BE2C (cell line): Measurements from ENCODE around the gene IFIT1B.

Experiments
- DNase-seq: peaks from one replicate; pipeline ENCODE4 v3.0.0-alpha.2; 2020
- H3K27me3 ChIP-seq: fragments of 250-450 bp; sonication (Bioruptor Pico); 2 replicates; pipeline ENCODE4 v1.5.1; 2020; ENCODE audit warnings: mild to moderate bottlenecking
- H3K36me3 ChIP-seq: fragments of 250-450 bp; sonication (Bioruptor Pico); 2 replicates; pipeline ENCODE4 v1.5.1; 2020; ENCODE audit warnings: mild to moderate bottlenecking
- H3K4me1 ChIP-seq: fragments of 250-450 bp; sonication (Bioruptor Pico); 2 replicates; pipeline ENCODE4 v1.5.1; 2020
- H3K4me3 ChIP-seq: 2 replicates; pipeline ENCODE4 v1.5.1; 2011; ENCODE audit warnings: low read depth, low read length
- H3K9me3 ChIP-seq: fragments of 250-450 bp; sonication (Bioruptor Pico); 2 replicates; pipeline ENCODE4 v1.5.1; 2020
- CTCF ChIP-seq: IDR thresholded peaks from 2 replicates; pipeline ENCODE4 v1.5.1; 2012; ENCODE audit warnings: mild to moderate bottlenecking, low read depth, low read length

IFIT1B gene

DNA sequence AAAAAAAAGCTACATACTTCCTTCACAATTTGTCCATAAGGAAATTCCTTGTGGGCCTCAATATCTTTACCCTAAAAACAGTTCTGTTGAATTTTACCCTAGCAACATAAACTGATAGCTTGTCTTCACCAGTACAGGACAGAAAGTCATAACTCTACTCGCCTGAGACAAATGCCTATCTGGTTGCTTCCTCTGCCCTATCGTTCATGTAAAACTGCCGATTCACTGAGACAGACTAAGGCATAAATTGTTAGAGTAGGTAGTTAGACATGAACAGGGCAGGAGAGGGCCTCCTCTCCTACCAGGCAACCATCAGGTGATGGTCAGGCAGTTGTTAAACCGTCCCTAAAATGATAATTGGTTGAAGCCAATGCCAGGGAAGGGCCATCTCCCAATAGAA is 25.1 kb upstream of the IFIT1B start:
- no peak overlapping the region for H3K4me3 ChIP-seq
- TF ChIP-seq CTCF: no peak
- H3K4me1 ChIP-seq: no peaks in the 10 kb centered on the region
- DNase-seq: no peak
- no peaks in the 10 kb centered on the region for H3K27me3 ChIP-seq
- no peaks in the 10 kb centered on the region for H3K9me3 ChIP-seq
- no peaks in the 10 kb centered on the region for H3K36me3 ChIP-seq

GRCh38 chr10:89355394-89355931 is 22.4 kb upstream of the IFIT1B start:
- no peak overlapping the region for H3K4me3 ChIP-seq
- no peak for DNase-seq

GRCh38 chr10:89357096-89357495 is 20.8 kb upstream of the IFIT1B start:
- no peaks in the 10 kb centered on the region for H3K27me3 ChIP-seq
- H3K4me3 ChIP-seq: no peak overlapping the region
- no peak for TF ChIP-seq CTCF
- no peaks in the 10 kb centered on the region for H3K36me3 ChIP-seq
- H3K9me3 ChIP-seq: no peaks in the 10 kb centered on the region
- no peak for DNase-seq
- no peaks in the 10 kb centered on the region for H3K4me1 ChIP-seq

More at GRCh38 chr10:89355394-89355931, 22.4 kb upstream of the IFIT1B start:
- no peaks in the 10 kb centered on the region for H3K27me3 ChIP-seq
- no peaks in the 10 kb centered on the region for H3K4me1 ChIP-seq
- H3K9me3 ChIP-seq: no peaks in the 10 kb centered on the region
- TF ChIP-seq CTCF: no peak
- no peaks in the 10 kb centered on the region for H3K36me3 ChIP-seq

DNA sequence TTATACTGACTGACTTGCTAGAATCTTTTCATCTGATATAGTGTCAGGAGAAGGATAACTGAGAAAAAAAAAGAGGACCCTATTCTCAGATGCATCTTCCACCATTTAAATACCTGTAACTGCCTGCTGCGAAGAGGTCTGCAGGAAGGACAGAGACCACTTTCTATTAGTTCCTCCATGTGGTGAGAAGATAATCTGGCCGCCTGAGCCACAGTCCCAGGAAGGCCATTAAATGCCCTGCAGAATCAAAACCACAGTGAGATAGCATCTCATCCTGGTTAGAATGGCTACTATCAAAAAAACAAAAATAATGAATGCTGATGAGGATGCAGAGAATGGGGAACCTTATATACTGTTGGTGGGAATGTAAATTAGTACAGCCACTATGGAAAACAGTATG is 19.9 kb upstream of the IFIT1B start:
- TF ChIP-seq CTCF: no peak
- Histone ChIP-seq H3K4me1 (no peaks in the 10 kb centered on the region), H3K36me3 (no peaks in the 10 kb centered on the region), H3K27me3 (no peaks in the 10 kb centered on the region), H3K9me3 (no peaks in the 10 kb centered on the region), H3K4me3 (no peak overlapping the region)
- DNase-seq: no peak

DNA sequence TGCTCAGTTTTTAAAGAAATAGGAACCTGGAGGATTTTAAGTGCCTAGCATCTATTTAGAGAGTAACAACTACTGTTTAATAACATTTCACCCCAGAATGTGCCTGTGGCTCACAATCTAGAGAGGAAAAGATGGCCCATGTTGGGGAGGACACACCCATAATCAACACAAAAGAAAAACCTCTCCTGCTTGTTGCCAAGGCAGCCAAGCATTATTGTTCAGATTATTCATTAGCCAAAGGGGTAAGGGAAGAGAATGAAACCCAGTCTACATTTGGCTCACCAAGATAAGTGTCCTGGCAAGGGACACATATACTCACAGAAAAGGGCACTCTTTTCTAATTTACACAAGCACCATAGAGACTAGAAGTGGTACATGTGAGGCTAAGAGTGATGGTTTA is 17.7 kb upstream of the IFIT1B start:
- no peaks in the 10 kb centered on the region for H3K36me3 ChIP-seq
- H3K9me3 ChIP-seq: no peaks in the 10 kb centered on the region
- H3K4me1 ChIP-seq: no peaks in the 10 kb centered on the region
- TF ChIP-seq CTCF: no peak
- no peaks in the 10 kb centered on the region for H3K27me3 ChIP-seq
- no peak overlapping the region for H3K4me3 ChIP-seq
- no peak for DNase-seq

- DNase-seq: no peak
- H3K36me3 ChIP-seq: no peaks in the 10 kb centered on the region
- no peaks in the 10 kb centered on the region for H3K4me1 ChIP-seq
- TF ChIP-seq CTCF: no peak
- H3K4me3 ChIP-seq: no peak overlapping the region
- no peaks in the 10 kb centered on the region for H3K9me3 ChIP-seq
- H3K27me3 ChIP-seq: no peaks in the 10 kb centered on the region
Measured at GRCh38 chr10:89362929-89363328, 14.9 kb upstream of the IFIT1B start.
